Keratinocyte (primary cell): ENCODE measurements around the gene POLR1A. TPM values are rescaled to one million over a fixed set of nuclear protein-coding genes. Genes with fewer than 3 reads are reported as not detected.

Experiments
- DNase-seq: peaks from one replicate; pipeline ENCODE4 v3.0.0-alpha.2; 2011; ENCODE audit warnings: low read depth, missing footprints, low spot score
- FAIRE-seq: peaks from 2 replicates; lab custom pipeline; 2011; peaks lifted over from hg19 to GRCh38; lab: Jason Lieb, UNC
- H2AFZ ChIP-seq: 2 replicates; pipeline ENCODE4 v1.6.0; 2012; ENCODE audit warnings: low read length, control low read depth, inconsistent platforms; ENCODE audit not compliant: control insufficient read depth
- H3K27ac ChIP-seq: 2 replicates; pipeline ENCODE4 v1.5.1; 2011; ENCODE audit warnings: low read length; ENCODE audit not compliant: control insufficient read depth, insufficient read depth
- H3K27me3 ChIP-seq: 3 replicates; pipeline ENCODE4 v1.6.0; 2011; ENCODE audit warnings: low read length; ENCODE audit not compliant: control insufficient read depth, insufficient read depth; ENCODE audit errors: extremely low read depth
- H3K36me3 ChIP-seq, 2 experiments: 2 replicates in 1 of 2; 3 replicates in 1 of 2; pipeline ENCODE4 v1.5.1; 2011; ENCODE audit warnings: low read length in 2 of 2, mild to moderate bottlenecking in 1 of 2; ENCODE audit not compliant: control insufficient read depth in 2 of 2, insufficient read depth in 2 of 2; ENCODE audit errors: extremely low read depth in 1 of 2
- H3K4me1 ChIP-seq: 3 replicates; pipeline ENCODE4 v1.5.1; 2011; ENCODE audit warnings: low read length; ENCODE audit not compliant: control insufficient read depth, insufficient read depth; ENCODE audit errors: extremely low read depth
- H3K4me2 ChIP-seq: 3 replicates; pipeline ENCODE4 v1.6.0; 2011; ENCODE audit warnings: low read depth, low read length; ENCODE audit not compliant: control insufficient read depth, insufficient read depth; ENCODE audit errors: extremely low read depth
- H3K4me3 ChIP-seq, 3 experiments: fragments of 200-600 bp in 1 of 3; sonication (generic) in 1 of 3; 2 replicates in 2 of 3; 3 replicates in 1 of 3; pipeline ENCODE4 v1.5.1; 2011 to 2016; ENCODE audit warnings: low read length in 3 of 3, mild to moderate bottlenecking in 3 of 3, control low read depth in 2 of 3, inconsistent platforms in 1 of 3, low read depth in 1 of 3, mixed read lengths in 1 of 3, mixed run types in 1 of 3, moderate library complexity in 1 of 3; ENCODE audit not compliant: control insufficient read depth in 2 of 3, insufficient read depth in 2 of 3; ENCODE audit errors: extremely low read depth in 1 of 3
- H3K79me2 ChIP-seq: 2 replicates; pipeline ENCODE4 v1.6.0; 2012; ENCODE audit warnings: low read length; ENCODE audit not compliant: control insufficient read depth, insufficient read depth
- H3K9ac ChIP-seq: 3 replicates; pipeline ENCODE4 v1.6.0; 2011; ENCODE audit warnings: low read length; ENCODE audit not compliant: control insufficient read depth, insufficient read depth; ENCODE audit errors: extremely low read depth
- H3K9me1 ChIP-seq: 3 replicates; pipeline ENCODE4 v1.6.0; 2011; ENCODE audit warnings: low read length; ENCODE audit not compliant: control insufficient read depth, insufficient read depth; ENCODE audit errors: extremely low read depth
- H3K9me3 ChIP-seq: 2 replicates; pipeline ENCODE4 v1.5.1; 2012; ENCODE audit warnings: low read depth, low read length; ENCODE audit not compliant: control insufficient read depth
- H4K20me1 ChIP-seq: 3 replicates; pipeline ENCODE4 v1.6.0; 2011; ENCODE audit warnings: low read length; ENCODE audit not compliant: control insufficient read depth, insufficient read depth; ENCODE audit errors: extremely low read depth
- CTCF ChIP-seq, 3 experiments: IDR thresholded peaks in 1 of 3; conservative IDR thresholded peaks in 1 of 3; optimal IDR thresholded peaks in 1 of 3; 2 replicates in 2 of 3; 3 replicates in 1 of 3; pipeline versions ENCODE3 to v1.5.1; 2011; ENCODE audit warnings: low read length in 3 of 3, mild to moderate bottlenecking in 3 of 3, moderate library complexity in 2 of 3, control low read depth in 1 of 3, inconsistent platforms in 1 of 3; ENCODE audit not compliant: insufficient read depth in 2 of 3; ENCODE audit errors: extremely low read depth in 1 of 3
- EZH2 ChIP-seq: IDR thresholded peaks from one replicate; pipeline ENCODE4 v1.6.1; 2012; ENCODE audit warnings: inconsistent platforms, mild to moderate bottlenecking, low read length, moderate library complexity
- dilution Hi-C: fragments of 300-500 bp; cut with MboI; formaldehyde crosslinking; loops from one replicate; pipeline ENCODE4 v1.7.0; 2020; ENCODE audit warnings: low sequenced_read_pairs; ENCODE audit not compliant: extremely low pct_ligation_motif_present
- polyA plus RNA-seq, 5 experiments: library from polyadenylated mRNA; depleted of rRNA in 3 of 5; stranded (reverse) in 3 of 5; stranded (forward) in 1 of 5; unstranded in 1 of 5; fragments of >200 nt; gene quantifications; 1 replicate in 1 of 5; 2 replicates in 3 of 5; 3 replicates in 1 of 5; pipeline versions ENCODE4 v1.2.1 to v1.2.3, GENCODE V29; 2011 to 2012; ENCODE audit warnings: missing spikeins in 2 of 5, low read depth in 1 of 5, low replicate concordance in 1 of 5

Gene POLR1A
- polyA plus RNA-seq, 1 donor (not counting 4 experiments of a cell fraction or from before 2014, with no cell fraction given): 16.1 TPM

DNA sequence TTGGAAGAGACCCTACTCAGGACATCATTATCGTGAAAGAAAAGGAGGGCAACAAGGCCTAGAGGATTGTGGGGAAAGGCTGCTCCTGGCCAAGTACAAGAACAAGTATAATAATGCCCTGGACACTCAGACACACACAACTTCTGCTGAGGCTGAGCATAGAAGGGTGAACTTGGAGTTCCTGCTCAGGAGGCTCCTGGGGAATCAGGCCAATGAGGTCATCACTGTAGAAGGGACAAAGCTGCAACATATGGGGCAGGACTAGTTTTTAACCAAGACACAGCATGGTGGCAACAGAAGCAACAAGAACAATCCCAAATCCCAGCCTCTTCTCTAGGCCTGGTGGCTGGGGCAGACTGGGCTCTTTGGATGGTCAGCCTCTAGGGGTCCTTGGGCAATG is 102.6 kb downstream of the POLR1A start:
- H3K4me1 ChIP-seq: no peaks in the 10 kb centered on the region
- H3K36me3 ChIP-seq: no peaks in the 10 kb centered on the region
- no peak overlapping the region for H3K4me2 ChIP-seq
- no peaks in the 10 kb centered on the region for H3K27me3 ChIP-seq
- FAIRE-seq (no peak), DNase-seq (no peak)
- no peaks in the 10 kb centered on the region for H3K79me2 ChIP-seq
- H3K27ac ChIP-seq: no peak overlapping the region
- no peak overlapping the region for H3K9ac ChIP-seq
- TF ChIP-seq EZH2 (no peak), CTCF (optimal IDR thresholded peaks at IDR 0.05 in 1 of 3, IDR thresholded peaks at IDR 0.05 in 1 of 3, conservative IDR thresholded peaks at IDR 0.05 in 1 of 3; ENCODE audit: extremely low read depth in 1 of 3, insufficient read depth in 2 of 3, low read length in 3 of 3) (no peak)
- peaks cover 2% of the 10 kb centered on the region for H3K9me3 ChIP-seq
- no peaks in the 10 kb centered on the region for H3K9me1 ChIP-seq
- H2AFZ ChIP-seq: no peak overlapping the region
- dilution Hi-C loops: no loop called here
- no peak overlapping the region for H3K4me3 ChIP-seq
- H4K20me1 ChIP-seq: no peaks in the 10 kb centered on the region

- Histone ChIP-seq H3K27ac (no peak overlapping the region), H2AFZ (no peak overlapping the region), H3K4me1 (no peaks in the 10 kb centered on the region), H3K36me3 (no peaks in the 10 kb centered on the region), H3K9me3 (peaks cover 2% of the 10 kb centered on the region), H3K79me2 (no peaks in the 10 kb centered on the region), H4K20me1 (no peaks in the 10 kb centered on the region), H3K4me2 (no peak overlapping the region), H3K9ac (no peak overlapping the region), H3K27me3 (no peaks in the 10 kb centered on the region), H3K4me3 (no peak overlapping the region), H3K9me1 (no peaks in the 10 kb centered on the region)
- no peak for DNase-seq
- FAIRE-seq: no peak
- dilution Hi-C loops: no loop called here
- TF ChIP-seq CTCF (optimal IDR thresholded peaks at IDR 0.05 in 1 of 3, IDR thresholded peaks at IDR 0.05 in 1 of 3, conservative IDR thresholded peaks at IDR 0.05 in 1 of 3; ENCODE audit: extremely low read depth in 1 of 3, insufficient read depth in 2 of 3, low read length in 3 of 3): no peak
- no peak for TF ChIP-seq EZH2
These were observed 103.3 kb downstream of the POLR1A start for GRCh38 chr2:86002375-86002774.
